ENCODE measurements around the gene SMAD9. TPM values are rescaled to one million over a fixed set of nuclear protein-coding genes. Genes with fewer than 3 reads are reported as not detected.

SMAD9 gene
- total RNA-seq, 2 experiments from 2014 or later = not detected

DNA sequence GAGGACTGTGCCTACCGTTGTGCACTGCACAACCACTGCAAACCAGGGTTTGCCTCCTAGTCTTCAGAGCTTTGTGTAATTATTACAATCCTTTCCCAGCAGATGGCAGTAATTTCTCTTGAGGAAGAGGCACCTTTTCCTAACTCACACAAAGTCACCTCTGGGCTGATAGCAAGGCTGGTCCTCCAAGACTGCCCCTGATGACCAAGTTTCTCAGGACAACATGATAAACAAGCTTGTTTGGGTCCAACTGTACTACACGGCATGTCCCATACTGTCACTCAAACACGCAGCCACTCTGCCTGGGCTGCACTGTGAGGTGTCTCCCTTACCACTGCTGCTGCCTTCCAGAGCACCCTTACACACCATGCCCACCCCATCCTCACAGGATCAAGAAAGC, 61.7 kb downstream of the SMAD9 start:
- Histone ChIP-seq H3K36me3 (ENCODE audit: insufficient read depth, low read length) (no peaks in the 10 kb centered on the region), H3K4me1 (ENCODE audit: insufficient read depth, low read length) (no peaks in the 10 kb centered on the region), H3K4me3 (ENCODE audit: low read length) (no peak overlapping the region), H3K27me3 (ENCODE audit: control insufficient read depth in 1 of 2, insufficient read depth in 2 of 2, low read length in 2 of 2) (peaks cover 3 to 18% of the 10 kb centered on the region in 2 experiments), H3K9me3 (ENCODE audit: control insufficient read depth in 1 of 2, insufficient read depth in 1 of 2, low read length in 2 of 2) (no peaks in the 10 kb centered on the region), H3K27ac (ENCODE audit: low read depth in 1 of 2, low read length in 2 of 2) (no peak overlapping the region)
- Mint-ChIP-seq H3K9me3 (no peaks in the 10 kb centered on the region), H3K27ac (no peak overlapping the region), H3K4me3 (no peak overlapping the region), H3K4me1 (ENCODE audit: low read depth) (no peaks in the 10 kb centered on the region), H3K36me3 (ENCODE audit: low read depth) (no peaks in the 10 kb centered on the region), H3K27me3 (peaks cover 41% of the 10 kb centered on the region)
- ChIA-PET POLR2A (no interaction called here), CTCF (no interaction called here)
- peak in 3 of 14 experiments; percentile 7 to 16 (median 13) for DNase-seq
- intact Hi-C loops (cut with DNase I, micrococcal nuclease) = no loop called here
- TF ChIP-seq, protein P1, sequence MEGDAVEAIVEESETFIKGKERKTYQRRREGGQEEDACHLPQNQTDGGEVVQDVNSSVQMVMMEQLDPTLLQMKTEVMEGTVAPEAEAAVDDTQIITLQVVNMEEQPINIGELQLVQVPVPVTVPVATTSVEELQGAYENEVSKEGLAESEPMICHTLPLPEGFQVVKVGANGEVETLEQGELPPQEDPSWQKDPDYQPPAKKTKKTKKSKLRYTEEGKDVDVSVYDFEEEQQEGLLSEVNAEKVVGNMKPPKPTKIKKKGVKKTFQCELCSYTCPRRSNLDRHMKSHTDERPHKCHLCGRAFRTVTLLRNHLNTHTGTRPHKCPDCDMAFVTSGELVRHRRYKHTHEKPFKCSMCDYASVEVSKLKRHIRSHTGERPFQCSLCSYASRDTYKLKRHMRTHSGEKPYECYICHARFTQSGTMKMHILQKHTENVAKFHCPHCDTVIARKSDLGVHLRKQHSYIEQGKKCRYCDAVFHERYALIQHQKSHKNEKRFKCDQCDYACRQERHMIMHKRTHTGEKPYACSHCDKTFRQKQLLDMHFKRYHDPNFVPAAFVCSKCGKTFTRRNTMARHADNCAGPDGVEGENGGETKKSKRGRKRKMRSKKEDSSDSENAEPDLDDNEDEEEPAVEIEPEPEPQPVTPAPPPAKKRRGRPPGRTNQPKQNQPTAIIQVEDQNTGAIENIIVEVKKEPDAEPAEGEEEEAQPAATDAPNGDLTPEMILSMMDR (IDR thresholded peaks at IDR 0.05) = no peak
- no peak for ATAC-seq (ENCODE audit: poor library complexity)

DNA sequence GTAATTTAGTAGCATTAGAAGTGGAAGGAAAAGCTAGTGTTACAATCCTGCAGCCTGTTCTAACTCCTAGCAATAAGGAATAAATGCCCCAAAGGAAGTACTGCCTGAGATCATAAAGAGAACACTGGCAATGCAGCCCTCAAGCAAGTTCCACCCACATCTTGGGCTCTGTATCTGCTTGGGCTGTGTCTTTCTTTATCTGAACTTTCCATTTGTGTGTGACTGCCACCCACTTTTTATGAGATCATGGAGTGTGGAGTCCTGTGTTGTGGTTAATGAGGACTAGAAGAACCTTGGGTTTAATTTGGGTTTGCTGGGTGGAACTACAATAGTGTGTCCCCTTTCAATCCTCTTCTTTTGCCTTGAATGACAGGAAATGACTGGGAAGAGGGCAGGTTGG, 62.8 kb downstream of the SMAD9 start:
- ChIA-PET CTCF (no interaction called here), POLR2A (no interaction called here)
- Histone ChIP-seq H3K36me3 (ENCODE audit: insufficient read depth, low read length) (no peaks in the 10 kb centered on the region), H3K9me3 (ENCODE audit: control insufficient read depth in 1 of 2, insufficient read depth in 1 of 2, low read length in 2 of 2) (no peaks in the 10 kb centered on the region), H3K4me1 (ENCODE audit: insufficient read depth, low read length) (no peaks in the 10 kb centered on the region), H3K4me3 (ENCODE audit: low read length) (no peak overlapping the region), H3K27me3 (ENCODE audit: control insufficient read depth in 1 of 2, insufficient read depth in 2 of 2, low read length in 2 of 2) (peaks cover 3 to 10% of the 10 kb centered on the region in 2 experiments), H3K27ac (ENCODE audit: low read depth in 1 of 2, low read length in 2 of 2) (no peak overlapping the region)
- Mint-ChIP-seq H3K36me3 (ENCODE audit: low read depth) (no peaks in the 10 kb centered on the region), H3K9me3 (no peaks in the 10 kb centered on the region), H3K4me1 (ENCODE audit: low read depth) (no peaks in the 10 kb centered on the region), H3K27ac (no peak overlapping the region), H3K27me3 (peaks cover 39% of the 10 kb centered on the region), H3K4me3 (no peak overlapping the region)
- no peak for DNase-seq
- ATAC-seq (ENCODE audit: poor library complexity) = no peak
- TF ChIP-seq, protein P1 (IDR thresholded peaks at IDR 0.05) = no peak
- intact Hi-C loops (cut with DNase I, micrococcal nuclease) = no loop called here

DNA sequence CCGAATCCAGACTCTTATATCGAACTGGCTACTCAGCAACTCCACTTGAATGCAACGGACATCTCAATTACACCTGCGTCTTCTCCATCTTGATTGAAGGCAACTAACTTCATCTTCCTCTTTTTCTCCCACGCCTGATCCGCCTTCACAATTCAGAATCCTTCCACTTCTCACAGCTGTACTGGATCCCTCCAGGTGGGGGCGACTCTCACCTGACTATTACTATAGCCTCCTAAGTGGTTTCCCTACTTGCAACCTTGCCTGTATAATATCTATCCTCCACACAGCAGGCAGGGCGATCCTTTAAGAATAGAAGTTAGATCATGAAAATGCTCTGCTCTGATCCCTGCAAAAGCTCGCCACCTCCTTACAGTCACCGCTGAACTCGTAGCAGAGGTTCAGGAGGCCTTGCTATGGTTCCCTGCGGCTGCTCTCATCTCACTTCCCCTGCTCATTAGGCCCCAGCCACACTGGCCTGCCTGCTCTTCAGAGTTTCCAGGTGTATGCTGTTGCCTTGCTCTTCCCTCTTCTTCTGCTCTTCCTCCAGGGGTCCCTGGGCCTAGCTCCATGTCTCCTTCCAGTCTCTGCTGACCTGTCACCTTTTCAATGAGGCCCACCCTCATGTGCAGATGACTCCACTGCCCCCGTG, 69.1 kb downstream of the SMAD9 start:
- Mint-ChIP-seq H3K36me3 (ENCODE audit: low read depth) (no peaks in the 10 kb centered on the region), H3K4me1 (ENCODE audit: low read depth) (no peaks in the 10 kb centered on the region), H3K27me3 (peaks cover 15% of the 10 kb centered on the region), H3K4me3 (no peak overlapping the region), H3K9me3 (no peaks in the 10 kb centered on the region), H3K27ac (no peak overlapping the region)
- no peak for DNase-seq
- H3K4me1 ChIP-seq (ENCODE audit: insufficient read depth, low read length) = no peaks in the 10 kb centered on the region
- ChIA-PET POLR2A (no interaction called here), CTCF (interaction anchor here (1.1 kb wide), 1 partner anchor 16 kb away, joined by 3 read pairs; no protein-coding TSS in a partner anchor)
- no peaks in the 10 kb centered on the region for H3K9me3 ChIP-seq (ENCODE audit: control insufficient read depth in 1 of 2, insufficient read depth in 1 of 2, low read length in 2 of 2)
- ATAC-seq (ENCODE audit: poor library complexity) = no peak
- TF ChIP-seq, protein P1 (IDR thresholded peaks at IDR 0.05) = no peak
- intact Hi-C loops (cut with DNase I, micrococcal nuclease) = no loop called here
- H3K36me3 ChIP-seq (ENCODE audit: insufficient read depth, low read length) = no peaks in the 10 kb centered on the region
- no peak overlapping the region for H3K4me3 ChIP-seq (ENCODE audit: low read length)
- no peak overlapping the region for H3K27ac ChIP-seq (ENCODE audit: low read depth in 1 of 2, low read length in 2 of 2)
- peaks cover 3 to 8% of the 10 kb centered on the region in 2 experiments for H3K27me3 ChIP-seq (ENCODE audit: control insufficient read depth in 1 of 2, insufficient read depth in 2 of 2, low read length in 2 of 2)
